Memory B cell (primary cell): ENCODE data around the gene PEAR1.

Experiments
- ATAC-seq: fragments of 150-1000 bp; cut with Tn5 transposase; 2 replicates; pipeline ENCODE4 v1.10.0; 2021; ENCODE audit warnings: low read depth, mild to moderate bottlenecking, moderate library complexity
- DNase-seq, 2 donors: peaks; one replicate each; pipeline ENCODE4 v3.0.0; 2022; ENCODE audit warnings: low spot score in 2 of 2
- H3K27ac Mint-ChIP-seq: one replicate; pipeline ENCODE4 v1.8.0; 2022; ENCODE audit warnings: mild to moderate bottlenecking, moderate library complexity, mixed read lengths
- H3K27me3 Mint-ChIP-seq: one replicate; pipeline ENCODE4 v1.8.0; 2022; ENCODE audit warnings: mixed read lengths
- H3K36me3 Mint-ChIP-seq: one replicate; pipeline ENCODE4 v1.8.0; 2022; ENCODE audit warnings: mild to moderate bottlenecking, mixed read lengths
- H3K4me1 Mint-ChIP-seq: one replicate; pipeline ENCODE4 v1.8.0; 2022; ENCODE audit warnings: mixed read lengths
- H3K4me3 Mint-ChIP-seq: one replicate; pipeline ENCODE4 v1.8.0; 2022; ENCODE audit warnings: mild to moderate bottlenecking, moderate library complexity, mixed read lengths
- H3K9me3 Mint-ChIP-seq: one replicate; pipeline ENCODE4 v1.8.0; 2022; ENCODE audit warnings: mixed read lengths

PEAR1 gene

DNA sequence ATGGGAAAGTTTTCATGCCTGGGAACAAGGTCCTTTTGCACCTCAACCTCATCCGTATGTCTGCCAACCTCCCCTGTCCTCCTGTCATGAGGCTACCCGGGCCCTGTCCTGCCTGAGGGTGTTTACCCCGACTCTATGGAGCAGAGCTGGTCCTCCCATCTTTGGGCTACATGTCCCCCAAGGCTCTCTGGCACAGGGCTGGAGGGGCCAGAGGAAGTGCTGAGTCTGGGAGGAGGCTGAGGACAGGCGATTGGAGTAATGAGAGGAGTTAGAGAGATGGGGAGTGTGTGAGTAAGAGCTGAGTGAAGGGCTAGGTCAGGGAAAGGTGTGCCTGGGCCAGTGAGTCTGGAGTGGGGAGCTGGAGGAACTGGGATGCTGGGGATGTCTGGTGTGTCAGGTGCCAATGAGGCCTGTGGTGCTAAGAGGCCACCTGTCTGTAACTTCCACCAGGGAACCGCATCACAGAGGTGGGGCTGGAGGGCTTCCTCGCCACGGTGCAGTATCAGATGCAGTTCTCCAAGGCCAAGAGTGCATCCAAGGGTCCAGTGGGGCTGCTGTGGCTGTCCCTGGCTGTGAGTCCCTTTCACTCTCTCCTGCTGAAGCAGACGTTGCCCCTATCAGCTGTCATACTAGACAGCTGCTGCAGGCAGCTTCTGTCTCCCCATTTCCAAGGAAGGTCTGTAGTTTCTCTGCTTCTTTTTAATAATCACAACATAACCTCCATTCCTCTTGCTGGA, 38.6 kb downstream of the PEAR1 start:
- DNase-seq (no peak), ATAC-seq (no peak)
- Mint-ChIP-seq H3K9me3 (no peaks in the 10 kb centered on the region), H3K27ac (no peak overlapping the region), H3K36me3 (no peaks in the 10 kb centered on the region), H3K27me3 (peaks cover 41% of the 10 kb centered on the region), H3K4me3 (no peak overlapping the region), H3K4me1 (peaks cover 7% of the 10 kb centered on the region)

DNA sequence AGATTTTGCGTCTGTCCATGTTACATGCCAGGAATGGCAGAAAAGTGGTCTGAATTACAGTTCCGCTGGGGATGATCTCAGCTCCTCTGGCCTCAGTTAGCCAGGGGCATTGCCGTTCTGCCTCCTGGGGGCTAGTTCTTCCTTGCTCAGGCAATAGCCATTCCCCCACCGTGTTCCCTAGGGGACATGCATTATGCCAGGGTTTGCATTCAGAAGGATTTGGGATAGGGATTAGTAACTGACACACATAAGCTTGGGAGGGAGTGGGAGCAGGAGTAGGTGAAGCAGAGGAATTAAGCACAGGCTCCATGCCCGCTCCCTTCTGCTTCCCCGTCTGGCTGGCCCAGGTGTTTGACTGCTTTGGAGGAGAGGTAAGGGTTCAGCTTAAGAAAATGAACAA, 39.6 kb downstream of the PEAR1 start:
- no peaks in the 10 kb centered on the region for H3K9me3 Mint-ChIP-seq
- H3K4me1 Mint-ChIP-seq, result peaks cover 5% of the 10 kb centered on the region
- H3K27me3 Mint-ChIP-seq, result peaks cover 37% of the 10 kb centered on the region
- H3K4me3 Mint-ChIP-seq, result no peak overlapping the region
- no peaks in the 10 kb centered on the region for H3K36me3 Mint-ChIP-seq
- ATAC-seq (no peak), DNase-seq (no peak)
- no peak overlapping the region for H3K27ac Mint-ChIP-seq

DNA sequence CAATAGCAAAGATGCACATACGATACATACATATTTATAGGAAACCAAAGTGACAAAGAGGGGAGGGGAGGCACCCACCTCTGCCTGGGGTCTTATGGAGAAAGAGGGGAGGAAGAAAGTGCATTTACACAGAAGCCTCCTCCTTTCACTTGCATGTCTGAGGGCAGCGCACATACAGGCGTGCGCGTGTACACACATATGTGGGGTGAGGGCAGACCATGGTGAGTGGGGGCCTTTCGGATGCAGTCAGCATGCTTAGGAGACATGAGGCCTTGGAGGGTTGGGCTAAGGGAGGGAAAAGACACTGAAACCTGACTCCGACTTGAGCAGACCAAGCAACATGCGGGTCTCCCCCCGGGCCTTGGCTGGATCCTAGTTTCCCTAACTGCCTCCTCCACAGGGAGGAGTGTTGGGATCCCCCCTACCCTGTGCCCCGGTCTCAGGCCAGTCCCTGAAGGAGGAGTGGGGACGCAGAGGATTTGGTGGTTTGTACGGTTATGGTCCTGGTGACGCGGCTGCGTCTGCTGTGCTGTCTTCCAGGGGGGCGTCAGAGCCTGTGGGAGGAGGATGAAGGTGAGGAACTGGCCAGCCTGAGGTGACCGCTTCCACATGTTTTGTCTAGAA, 42.1 kb downstream of the PEAR1 start:
- DNase-seq (no peak), ATAC-seq (no peak)
- Mint-ChIP-seq H3K4me1 (peaks cover 3% of the 10 kb centered on the region), H3K4me3 (no peak overlapping the region), H3K9me3 (no peaks in the 10 kb centered on the region), H3K27me3 (peaks cover 28% of the 10 kb centered on the region), H3K36me3 (peaks cover 2% of the 10 kb centered on the region), H3K27ac (no peak overlapping the region)

DNA sequence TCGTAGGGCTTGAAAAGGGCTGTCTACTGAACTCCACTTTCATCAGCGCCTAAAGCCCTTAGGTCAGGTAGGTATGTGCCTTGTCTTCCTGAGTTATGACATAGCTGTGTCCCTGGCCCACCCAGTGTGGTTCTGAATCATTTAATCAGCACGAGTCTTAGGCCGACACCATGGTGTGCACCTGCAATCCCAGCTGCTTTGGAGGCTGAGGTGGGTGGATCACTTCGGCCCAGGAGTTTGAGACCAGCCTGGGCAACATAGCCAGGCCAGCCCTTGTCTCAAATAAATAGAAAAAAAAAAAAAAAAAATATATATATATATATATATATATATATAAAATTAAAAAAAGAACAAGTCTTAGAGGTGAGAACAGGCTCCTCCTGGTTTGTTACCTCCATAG, 42.7 kb downstream of the PEAR1 start:
- peaks cover 24% of the 10 kb centered on the region for H3K27me3 Mint-ChIP-seq
- H3K36me3 Mint-ChIP-seq, result peaks cover 4% of the 10 kb centered on the region
- no peak overlapping the region for H3K27ac Mint-ChIP-seq
- no peaks in the 10 kb centered on the region for H3K9me3 Mint-ChIP-seq
- peaks cover 3% of the 10 kb centered on the region for H3K4me1 Mint-ChIP-seq
- no peak for DNase-seq
- no peak overlapping the region for H3K4me3 Mint-ChIP-seq
- no peak for ATAC-seq

DNA sequence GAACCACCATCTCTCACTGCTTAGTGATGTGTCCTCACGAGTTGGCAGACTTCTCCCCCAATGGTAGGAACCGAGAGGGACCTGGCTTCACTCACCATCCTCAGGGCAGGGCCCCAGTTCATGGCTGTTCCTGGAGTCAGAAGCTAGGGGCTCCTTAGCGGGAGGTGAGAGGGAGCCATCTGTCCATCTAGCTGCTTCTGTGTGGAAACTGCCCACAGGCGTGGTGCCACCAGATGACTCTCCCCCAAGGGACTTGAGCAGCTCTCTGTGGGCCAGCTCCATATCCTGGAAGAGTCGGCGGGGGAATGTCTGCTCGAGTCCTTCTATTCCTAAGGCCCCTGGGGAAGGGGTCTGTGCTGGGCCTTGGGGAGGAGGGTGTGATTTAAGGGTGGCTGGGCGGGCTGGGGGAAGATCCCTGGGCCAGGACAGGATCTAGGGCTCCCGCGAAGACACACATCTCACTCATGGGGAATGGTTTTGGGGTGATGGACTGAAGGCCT, 43.3 kb downstream of the PEAR1 start:
- H3K4me1 Mint-ChIP-seq, result no peaks in the 10 kb centered on the region
- H3K4me3 Mint-ChIP-seq, result no peak overlapping the region
- ATAC-seq, result no peak
- H3K9me3 Mint-ChIP-seq, result no peaks in the 10 kb centered on the region
- no peak for DNase-seq
- no peak overlapping the region for H3K27ac Mint-ChIP-seq
- H3K27me3 Mint-ChIP-seq, result peaks cover 20% of the 10 kb centered on the region
- peaks cover 4% of the 10 kb centered on the region for H3K36me3 Mint-ChIP-seq

DNA sequence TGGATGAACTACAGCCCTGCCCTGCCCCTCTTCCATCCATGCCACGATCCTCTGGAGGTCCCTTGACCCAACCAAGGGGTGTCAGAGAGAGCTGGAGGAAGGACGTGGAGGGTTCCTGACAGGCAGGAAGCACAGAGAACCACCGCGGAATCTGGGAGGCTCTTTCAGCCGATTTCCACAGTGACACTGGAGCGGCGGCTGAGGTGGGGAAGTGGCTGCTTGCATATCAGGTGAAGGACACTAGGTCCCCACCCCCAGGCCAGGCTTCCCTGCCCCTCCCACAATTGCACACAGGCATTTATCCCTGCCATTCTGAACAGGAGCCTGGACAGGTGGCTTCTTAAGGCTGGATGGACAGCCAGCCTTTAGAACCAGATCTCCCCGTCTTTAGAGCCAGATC, 44.4 kb downstream of the PEAR1 start:
- H3K4me3 Mint-ChIP-seq, result no peak overlapping the region
- no peak overlapping the region for H3K27ac Mint-ChIP-seq

DNA sequence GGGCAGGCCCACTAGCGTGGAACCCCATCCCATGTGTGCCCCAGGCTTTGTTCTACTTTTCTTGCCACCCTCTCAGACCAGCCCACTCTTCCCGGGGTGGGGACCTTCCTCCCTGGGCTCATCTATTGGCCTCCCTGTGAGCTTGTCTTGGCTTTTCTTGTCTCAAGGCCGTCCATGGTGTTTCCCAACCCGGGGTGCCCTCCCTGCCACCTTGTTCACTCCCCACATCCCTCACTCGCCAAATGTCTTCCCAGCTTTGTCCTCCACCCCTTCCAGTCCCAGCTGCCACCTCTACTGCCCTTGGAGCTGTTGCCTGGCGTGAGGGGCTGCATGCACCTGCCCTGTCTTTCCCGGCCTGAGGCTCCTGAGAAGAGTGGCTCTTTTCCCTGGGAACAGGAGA, 45.3 kb downstream of the PEAR1 start:
- peaks cover 9% of the 10 kb centered on the region for H3K27me3 Mint-ChIP-seq
- no peaks in the 10 kb centered on the region for H3K9me3 Mint-ChIP-seq
- peaks cover 6% of the 10 kb centered on the region for H3K36me3 Mint-ChIP-seq
- H3K4me1 Mint-ChIP-seq, result no peaks in the 10 kb centered on the region
- H3K27ac Mint-ChIP-seq, result no peak overlapping the region
- DNase-seq (no peak), ATAC-seq (no peak)
- no peak overlapping the region for H3K4me3 Mint-ChIP-seq

More for the DNA sequence above, 44.4 kb downstream of the PEAR1 start:
- H3K27me3 Mint-ChIP-seq, result peaks cover 15% of the 10 kb centered on the region
- H3K9me3 Mint-ChIP-seq, result no peaks in the 10 kb centered on the region
- ATAC-seq, result no peak
- peaks cover 4% of the 10 kb centered on the region for H3K36me3 Mint-ChIP-seq
- DNase-seq, result no peak
- no peaks in the 10 kb centered on the region for H3K4me1 Mint-ChIP-seq

DNA sequence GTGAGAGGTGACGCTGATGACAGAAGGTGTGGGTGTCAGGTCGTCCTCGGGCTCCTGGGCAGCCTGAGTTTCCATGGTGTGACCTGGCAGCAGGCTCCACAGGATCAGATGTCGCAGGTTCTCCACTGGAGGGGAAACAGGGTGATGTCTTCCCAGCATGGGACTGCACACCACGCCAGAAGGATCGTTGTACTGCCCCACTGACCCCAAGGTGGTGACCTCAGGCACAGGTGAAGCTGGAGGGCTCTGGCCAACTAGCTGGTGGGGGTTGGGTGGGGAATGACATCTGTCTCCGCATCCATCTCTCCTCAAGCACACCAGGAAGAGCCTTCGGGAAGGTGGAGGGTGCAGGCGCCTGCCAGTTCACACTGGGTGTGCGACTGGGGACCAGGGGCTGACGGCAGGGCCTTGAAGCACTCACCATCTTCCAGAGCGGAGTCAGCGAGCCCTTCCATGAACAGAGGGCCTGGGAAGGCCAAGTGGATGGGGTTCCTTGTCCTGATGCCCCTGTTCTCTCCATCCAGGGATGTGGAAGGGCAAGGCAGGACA, 46.3 kb downstream of the PEAR1 start:
- Mint-ChIP-seq H3K4me1 (no peaks in the 10 kb centered on the region), H3K27ac (no peak overlapping the region), H3K27me3 (peaks cover 9% of the 10 kb centered on the region)

DNA sequence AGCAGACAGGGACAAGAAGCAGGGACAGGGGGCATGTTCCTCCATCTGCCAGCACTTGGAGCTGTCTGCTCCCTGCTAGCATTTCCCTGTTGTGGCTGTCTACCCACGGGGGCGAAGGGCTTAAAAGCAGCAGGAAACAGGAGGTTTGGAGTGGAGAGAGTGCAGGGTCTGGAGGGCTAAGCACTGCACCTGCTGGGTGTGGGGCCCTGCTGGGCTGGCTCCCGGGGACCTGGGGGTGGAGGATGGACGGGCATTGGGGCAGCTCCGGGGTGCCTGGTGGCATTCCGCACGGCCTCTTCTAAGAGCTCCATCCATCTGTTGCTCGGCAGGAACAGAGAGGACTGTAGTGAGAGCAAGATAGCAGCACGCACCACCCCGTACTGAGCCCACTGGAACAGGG, 48.2 kb downstream of the PEAR1 start:
- no peaks in the 10 kb centered on the region for H3K4me1 Mint-ChIP-seq
- DNase-seq (no peak), ATAC-seq (no peak)
- H3K4me3 Mint-ChIP-seq, result no peak overlapping the region
- H3K9me3 Mint-ChIP-seq, result no peaks in the 10 kb centered on the region
- H3K36me3 Mint-ChIP-seq, result peaks cover 19% of the 10 kb centered on the region
- no peak overlapping the region for H3K27ac Mint-ChIP-seq
- H3K27me3 Mint-ChIP-seq, result peaks cover 11% of the 10 kb centered on the region

More for the DNA sequence above, 46.3 kb downstream of the PEAR1 start:
- no peak for ATAC-seq
- Mint-ChIP-seq H3K9me3 (no peaks in the 10 kb centered on the region), H3K36me3 (peaks cover 13% of the 10 kb centered on the region), H3K4me3 (no peak overlapping the region)
- no peak for DNase-seq

DNA sequence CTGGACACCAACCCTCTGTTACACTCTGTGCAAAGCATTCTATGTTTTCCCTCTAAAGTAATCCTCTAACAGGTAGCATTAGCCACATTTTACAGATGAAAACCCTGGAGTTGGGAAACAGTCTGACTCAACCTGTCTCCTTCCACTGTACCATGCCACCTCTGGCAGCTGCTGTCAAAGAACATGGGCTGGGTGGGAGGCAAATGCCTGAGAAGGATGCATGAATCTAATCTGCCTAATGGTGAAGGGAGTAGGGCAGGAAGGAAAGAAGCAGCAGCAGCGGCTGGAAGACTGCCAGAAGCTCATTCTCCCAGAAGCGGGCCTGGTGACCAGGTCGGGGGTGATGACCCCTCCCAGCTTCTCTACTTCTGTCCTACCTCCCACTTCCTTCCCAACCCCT, 48.7 kb downstream of the PEAR1 start:
- Mint-ChIP-seq H3K9me3 (no peaks in the 10 kb centered on the region), H3K36me3 (peaks cover 19% of the 10 kb centered on the region), H3K27ac (no peak overlapping the region), H3K4me1 (no peaks in the 10 kb centered on the region), H3K27me3 (peaks cover 11% of the 10 kb centered on the region), H3K4me3 (no peak overlapping the region)
- DNase-seq (no peak), ATAC-seq (no peak)

DNA sequence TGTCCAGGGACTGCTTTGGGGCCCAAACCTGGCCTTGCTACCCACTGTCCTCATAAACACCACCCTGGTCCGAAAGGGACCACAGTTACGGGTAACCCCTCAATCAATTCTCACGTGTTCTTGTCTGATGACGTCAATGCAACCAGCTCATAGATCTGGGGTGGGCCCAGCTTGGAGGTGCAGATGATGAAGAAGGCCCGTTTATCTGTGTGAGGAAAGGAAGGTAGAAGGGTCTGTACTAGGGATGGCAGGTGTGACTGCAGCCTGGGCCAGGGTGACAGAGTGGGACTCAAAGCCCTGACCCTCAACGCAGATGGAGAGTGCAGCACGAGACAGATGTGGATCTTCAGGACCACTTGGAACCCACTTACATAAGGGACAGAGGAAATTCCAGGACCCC, 49.1 kb downstream of the PEAR1 start:
- no peaks in the 10 kb centered on the region for H3K9me3 Mint-ChIP-seq
- peaks cover 19% of the 10 kb centered on the region for H3K36me3 Mint-ChIP-seq
- no peak for DNase-seq
- no peak for ATAC-seq
- H3K27me3 Mint-ChIP-seq, result peaks cover 11% of the 10 kb centered on the region
- no peak overlapping the region for H3K27ac Mint-ChIP-seq
- H3K4me3 Mint-ChIP-seq, result no peak overlapping the region
- H3K4me1 Mint-ChIP-seq, result no peaks in the 10 kb centered on the region

DNA sequence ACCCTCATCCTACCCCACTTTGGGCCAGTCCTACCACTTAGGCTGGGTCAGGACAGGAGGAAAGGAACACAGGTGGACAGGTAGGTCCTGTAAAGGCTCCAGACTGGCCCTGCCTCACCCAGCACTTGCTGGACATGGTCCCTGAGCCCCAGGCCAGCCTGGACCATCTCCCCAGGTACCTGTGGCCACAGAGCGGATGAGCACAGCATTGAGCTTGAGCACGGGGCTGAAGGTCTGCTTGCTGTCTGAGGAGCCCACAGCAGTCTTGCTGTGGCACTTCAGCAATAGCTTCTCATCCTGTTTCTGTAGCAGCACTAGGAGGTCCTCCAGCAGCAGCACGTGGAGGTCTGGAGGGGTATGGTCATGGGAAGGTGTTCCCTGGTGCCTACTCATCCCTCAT, 50.2 kb downstream of the PEAR1 start:
- Mint-ChIP-seq H3K27ac (no peak overlapping the region), H3K4me1 (no peaks in the 10 kb centered on the region), H3K9me3 (no peaks in the 10 kb centered on the region), H3K4me3 (no peak overlapping the region), H3K27me3 (peaks cover 8% of the 10 kb centered on the region), H3K36me3 (peaks cover 19% of the 10 kb centered on the region)
- no peak for ATAC-seq
- DNase-seq, result no peak

DNA sequence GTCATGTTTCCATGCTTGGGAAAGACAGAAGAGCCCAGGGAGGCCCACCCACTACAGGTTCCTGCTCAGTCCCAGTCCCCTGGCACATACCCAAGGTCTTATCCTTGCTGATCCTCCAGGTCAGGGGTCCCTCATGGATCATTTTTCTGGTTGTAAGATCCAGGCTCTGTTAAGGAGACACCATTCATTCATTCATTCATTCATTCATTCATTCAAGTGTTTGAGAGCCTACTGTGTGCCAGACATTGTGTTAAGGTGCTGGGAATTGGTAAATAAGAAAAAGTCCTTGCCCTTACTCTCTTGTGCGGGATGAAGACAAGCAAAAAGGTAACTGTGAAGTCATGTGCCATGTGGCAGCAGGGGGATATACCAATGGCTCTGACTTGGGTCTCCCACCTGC, 50.8 kb downstream of the PEAR1 start:
- H3K27ac Mint-ChIP-seq, result no peak overlapping the region
- ATAC-seq, result no peak
- no peak for DNase-seq
- H3K27me3 Mint-ChIP-seq, result peaks cover 7% of the 10 kb centered on the region
- H3K4me3 Mint-ChIP-seq, result no peak overlapping the region
- no peaks in the 10 kb centered on the region for H3K4me1 Mint-ChIP-seq
- no peaks in the 10 kb centered on the region for H3K9me3 Mint-ChIP-seq
- peaks cover 17% of the 10 kb centered on the region for H3K36me3 Mint-ChIP-seq

DNA sequence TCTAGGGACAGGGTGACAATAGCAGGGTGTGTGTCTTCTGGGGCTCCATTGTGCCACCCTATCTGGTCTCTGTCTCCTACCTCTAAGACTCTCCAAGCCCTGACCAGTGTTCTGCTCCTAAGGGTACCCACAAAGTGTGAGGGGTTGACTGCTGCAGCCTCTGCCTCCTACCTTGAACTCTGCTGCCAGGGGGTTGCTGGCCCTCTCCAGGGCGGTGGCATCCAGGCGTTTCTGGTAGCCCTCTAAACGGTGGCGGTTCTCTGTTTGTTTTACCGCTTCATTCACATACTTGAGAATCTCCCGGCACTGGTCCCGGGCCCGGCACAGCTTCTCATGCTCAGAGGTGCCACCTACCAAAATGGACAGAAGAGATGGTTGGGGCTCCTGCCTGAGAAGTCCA, 51.3 kb downstream of the PEAR1 start:
- peaks cover 7% of the 10 kb centered on the region for H3K27me3 Mint-ChIP-seq
- H3K9me3 Mint-ChIP-seq, result no peaks in the 10 kb centered on the region
- no peak overlapping the region for H3K4me3 Mint-ChIP-seq
- no peaks in the 10 kb centered on the region for H3K4me1 Mint-ChIP-seq
- peaks cover 17% of the 10 kb centered on the region for H3K36me3 Mint-ChIP-seq
- no peak overlapping the region for H3K27ac Mint-ChIP-seq
- ATAC-seq (no peak), DNase-seq (no peak)
